HG03108 (cell line): ENCODE results near the gene UNK.

ENCODE experiments used
- ATAC-seq: cut with Tn5 transposase; IDR thresholded peaks from one replicate; pipeline ENCODE4 v1.9.1; 2021; ENCODE audit warnings: moderate library complexity; ENCODE audit not compliant: unreplicated experiment

The UNK gene

DNA sequence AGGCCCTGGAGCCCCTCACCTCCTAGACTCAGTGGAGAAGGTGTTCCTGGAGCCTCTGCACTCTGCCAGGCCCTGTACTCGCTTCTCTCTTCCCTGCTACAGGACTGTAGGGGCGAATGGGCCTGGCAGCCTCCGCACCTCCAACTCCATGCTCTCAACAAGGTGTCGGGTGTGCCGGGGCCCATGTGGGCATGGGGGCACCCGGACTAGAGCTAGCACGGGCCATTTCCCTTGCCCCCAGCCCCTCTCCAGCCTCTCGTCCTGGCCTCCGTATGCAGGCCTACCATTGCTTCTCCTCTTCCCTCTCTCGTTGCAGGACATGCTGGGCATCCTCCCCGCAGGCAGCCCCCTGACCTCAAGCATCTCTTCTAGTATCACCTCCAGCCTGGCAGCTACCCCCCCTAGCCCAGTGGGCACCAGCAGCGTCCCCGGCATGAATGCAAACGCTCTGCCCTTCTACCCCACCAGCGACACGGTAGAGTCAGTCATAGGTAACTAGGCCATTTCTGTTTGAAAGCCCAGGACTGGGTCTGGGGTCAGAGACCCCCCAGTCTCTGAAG is 33.8 kb downstream of the UNK start:
- no peak for ATAC-seq

DNA sequence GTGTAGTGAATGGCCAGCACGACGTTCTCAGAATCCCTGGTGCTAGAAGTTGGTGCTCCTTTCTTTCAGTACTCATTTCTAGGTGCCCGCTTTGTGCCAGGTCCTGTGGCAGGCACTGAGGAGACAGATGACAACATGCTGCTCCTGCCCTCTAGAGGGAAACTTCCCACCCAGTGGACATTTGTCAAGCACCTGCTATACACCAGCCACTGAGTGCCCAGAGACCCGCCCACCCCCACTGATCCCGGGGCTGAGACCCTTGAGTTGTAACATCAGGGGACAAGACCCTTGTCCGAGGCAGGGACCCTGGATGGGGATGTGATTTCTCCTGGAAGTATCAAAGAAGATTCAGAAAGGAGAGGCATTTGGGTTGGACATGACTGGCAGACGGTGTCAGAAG is 34.5 kb downstream of the UNK start:
- no peak for ATAC-seq

DNA sequence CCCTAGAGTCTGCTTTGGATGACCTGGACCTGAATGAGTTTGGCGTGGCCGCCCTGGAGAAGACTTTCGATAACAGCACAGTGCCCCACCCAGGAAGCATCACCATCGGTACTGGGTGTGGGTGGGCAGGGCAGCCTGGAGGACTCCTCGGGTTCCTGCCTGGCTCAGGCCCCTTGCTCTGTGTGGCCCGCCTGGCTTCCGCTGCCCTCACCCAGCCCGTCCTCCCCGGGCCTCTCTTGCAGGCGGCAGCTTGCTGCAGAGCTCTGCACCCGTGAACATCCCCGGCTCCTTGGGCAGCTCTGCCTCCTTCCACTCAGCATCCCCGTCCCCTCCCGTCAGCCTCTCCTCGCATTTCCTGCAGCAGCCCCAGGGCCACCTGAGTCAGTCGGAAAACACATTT is 35.1 kb downstream of the UNK start:
- ATAC-seq, result no peak

DNA sequence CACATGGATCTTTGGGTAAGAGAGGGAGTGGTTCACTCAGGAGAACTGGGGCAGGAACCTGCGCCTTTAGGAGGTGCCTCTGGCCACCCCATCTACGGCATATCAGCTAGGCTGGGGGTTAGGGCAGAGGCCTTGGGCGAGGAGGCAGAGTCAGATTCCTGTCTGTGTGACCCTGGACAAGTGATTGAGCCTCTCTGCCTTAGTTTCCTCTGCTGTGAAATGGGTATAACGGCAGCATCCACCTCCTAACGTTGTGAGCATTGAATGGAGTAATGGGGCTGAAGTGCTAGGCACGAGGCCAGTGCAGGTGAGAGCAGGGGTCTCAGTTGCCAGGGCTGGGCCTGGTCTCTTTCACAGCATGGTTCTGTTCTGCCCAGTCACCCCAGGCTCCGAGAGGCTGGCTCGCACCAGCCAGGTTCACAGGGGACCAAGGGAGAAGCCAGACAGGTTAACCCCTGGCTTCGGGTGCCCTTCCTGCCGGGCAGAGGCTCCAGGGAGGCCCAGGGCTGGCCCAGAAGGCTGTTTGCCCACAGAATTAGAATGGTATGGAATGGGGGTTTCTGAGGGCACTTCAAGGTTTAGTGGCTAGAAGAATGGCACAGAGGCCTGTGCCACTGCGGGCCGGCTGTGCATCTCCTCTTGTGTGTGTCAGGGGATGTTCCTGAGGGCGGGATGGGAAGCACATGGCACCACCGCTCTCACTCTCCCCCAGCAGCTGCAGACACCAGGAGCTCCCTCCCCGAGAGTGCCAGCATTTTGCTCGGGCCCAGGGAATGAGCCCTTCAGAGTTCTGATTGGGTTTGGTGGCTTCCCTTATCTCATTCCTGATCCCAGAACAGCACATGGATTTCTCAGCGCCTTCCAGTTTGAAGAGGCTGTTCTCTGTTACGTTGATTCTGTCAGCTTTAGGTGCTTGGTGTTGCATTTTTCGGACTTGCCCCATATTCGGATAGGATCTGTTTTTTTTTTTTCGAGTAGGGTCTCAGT is 35.8 kb downstream of the UNK start:
- no peak for ATAC-seq

DNA sequence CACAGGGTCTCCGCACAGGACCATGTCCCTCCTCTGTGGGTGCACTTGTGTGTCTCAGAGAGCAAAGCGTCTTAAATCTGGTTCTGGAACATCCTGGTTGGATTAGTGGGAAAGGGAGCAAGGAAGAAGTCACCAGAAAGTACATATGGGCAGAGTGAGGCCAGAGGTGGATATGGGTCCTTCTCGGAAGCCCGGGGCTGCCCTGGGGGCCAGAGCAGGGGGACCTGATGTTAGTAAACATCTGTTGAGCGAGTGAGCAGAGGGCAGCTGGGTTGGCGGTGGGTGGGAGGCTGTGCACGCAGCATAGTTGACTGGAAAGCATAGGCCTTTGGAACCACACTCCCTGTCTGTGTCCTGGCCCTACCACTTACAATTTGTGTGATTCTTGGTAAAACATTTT is 36.9 kb downstream of the UNK start:
- no peak for ATAC-seq

DNA sequence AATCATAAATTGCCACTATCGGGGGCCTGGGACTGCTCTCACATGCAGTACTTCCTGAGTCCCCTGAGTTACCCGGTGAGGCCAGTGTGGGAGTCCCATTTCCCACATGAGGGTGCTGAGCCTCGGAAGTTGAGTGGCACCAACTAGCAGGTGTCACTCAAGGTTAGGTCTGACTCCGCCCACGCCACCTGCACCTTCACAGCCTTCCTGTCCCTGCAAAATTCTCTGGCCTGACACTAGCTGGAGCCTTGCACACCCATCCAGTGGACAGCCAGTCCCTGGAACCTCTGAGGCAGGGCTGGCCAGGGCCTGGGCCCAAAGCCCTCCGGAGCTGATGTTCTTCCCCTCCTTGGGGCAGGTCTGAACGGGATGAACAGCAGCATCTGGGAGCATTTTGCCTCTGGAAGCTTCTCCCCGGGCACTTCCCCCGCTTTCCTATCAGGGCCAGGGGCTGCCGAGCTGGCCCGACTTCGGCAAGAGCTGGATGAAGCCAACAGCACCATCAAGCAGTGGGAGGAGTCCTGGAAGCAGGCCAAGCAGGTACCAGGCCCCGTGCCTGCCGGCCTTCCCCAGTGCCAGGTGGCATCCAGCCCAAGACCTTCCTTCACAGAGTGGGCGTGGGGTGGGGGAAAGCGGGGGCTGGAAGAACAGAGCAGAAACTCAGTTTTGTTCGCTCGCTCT is 37.7 kb downstream of the UNK start:
- no peak for ATAC-seq

DNA sequence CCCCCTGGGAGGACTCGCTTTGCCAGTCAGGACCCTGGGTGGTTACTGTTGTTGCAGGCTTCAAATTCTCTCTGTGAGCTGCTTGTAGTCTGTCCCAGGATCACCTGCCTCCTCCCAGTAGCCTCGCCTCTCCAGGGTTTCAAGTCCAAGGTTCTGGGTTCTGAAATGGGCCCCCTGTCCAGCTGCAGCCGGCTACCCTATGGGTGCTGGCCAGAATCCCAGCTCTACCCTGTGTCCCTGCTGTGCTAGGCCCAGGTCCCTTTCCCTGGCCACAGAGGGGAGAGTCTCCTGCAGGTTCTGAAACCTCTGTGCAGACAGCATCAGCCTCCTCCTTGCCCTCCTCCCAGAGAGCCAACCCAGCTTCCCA is 38.2 kb downstream of the UNK start:
- no peak for ATAC-seq

DNA sequence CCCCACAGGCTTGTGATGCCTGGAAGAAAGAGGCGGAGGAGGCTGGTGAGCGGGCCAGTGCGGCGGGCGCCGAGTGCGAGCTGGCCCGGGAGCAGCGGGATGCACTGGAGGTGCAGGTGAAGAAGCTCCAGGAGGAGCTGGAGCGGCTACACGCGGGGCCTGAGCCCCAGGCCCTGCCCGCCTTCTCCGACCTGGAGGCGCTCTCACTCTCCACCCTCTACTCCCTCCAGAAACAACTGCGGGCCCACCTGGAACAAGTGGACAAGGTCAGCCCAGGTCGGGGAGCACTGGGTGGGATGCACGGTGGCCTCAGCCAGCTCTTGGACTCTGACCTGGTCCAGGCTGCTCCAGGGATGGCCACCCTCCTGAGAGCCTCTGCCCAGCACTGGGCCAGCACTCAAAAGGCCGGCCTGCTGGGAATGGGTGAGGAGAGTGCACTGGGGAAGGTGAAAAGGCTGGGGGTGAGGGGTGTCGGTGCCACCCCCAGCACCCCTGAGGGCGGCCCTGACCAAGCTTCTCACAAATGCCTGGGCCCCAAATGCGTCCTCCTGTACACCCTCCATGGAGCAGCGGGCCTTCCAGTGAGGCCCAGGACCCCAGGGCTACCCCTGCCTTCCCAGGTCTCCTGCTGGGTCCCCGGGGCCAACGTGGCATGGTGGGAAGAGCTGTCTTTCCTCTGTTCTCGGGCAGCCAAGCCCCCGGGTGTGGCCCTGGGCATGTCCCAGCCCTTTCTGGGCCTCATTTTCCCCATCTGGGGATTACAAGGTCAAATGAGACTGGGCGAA is 38.8 kb downstream of the UNK start:
- ATAC-seq, result no peak

DNA sequence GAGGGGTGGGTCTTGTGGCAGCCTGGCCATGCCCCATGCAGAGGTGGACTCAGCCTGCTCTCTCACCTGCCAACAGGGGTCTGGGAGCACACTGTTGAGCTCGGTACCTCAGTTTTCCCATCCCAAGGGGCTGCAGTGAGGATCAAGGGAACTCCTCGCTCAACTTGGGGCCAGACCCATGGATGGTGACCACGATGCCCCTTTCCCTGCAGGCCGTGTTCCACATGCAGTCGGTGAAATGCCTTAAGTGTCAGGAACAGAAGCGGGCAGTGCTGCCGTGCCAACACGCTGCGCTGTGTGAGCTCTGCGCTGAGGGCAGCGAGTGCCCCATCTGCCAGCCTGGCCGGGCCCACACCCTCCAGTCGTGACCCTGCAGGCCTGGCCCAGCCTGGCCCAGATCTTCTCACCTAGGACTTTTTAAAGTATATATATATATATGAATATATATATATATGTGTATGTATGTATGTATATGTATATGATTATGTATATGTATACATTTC is 39.5 kb downstream of the UNK start:
- ATAC-seq, result no peak

DNA sequence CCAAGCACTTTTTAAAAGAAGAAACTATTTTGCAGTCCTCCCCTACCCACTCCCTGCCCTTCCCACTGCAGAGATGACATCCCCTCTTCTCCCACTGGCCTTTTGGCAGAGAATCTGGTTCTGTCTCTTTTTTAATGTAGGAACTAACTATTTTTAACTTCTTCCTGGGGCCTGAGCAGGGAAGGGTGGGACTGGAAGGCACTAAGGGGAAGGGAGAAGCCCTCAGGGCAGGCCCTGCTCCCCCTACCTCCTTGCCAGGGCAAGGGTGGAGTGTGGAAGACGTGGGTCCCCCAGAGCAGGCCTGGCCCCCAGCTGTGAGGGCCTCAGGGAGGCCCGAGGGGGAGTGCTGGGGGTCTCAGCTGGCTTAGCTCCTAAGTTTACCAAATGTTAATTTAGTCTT is 40.1 kb downstream of the UNK start:
- ATAC-seq, result no peak

DNA sequence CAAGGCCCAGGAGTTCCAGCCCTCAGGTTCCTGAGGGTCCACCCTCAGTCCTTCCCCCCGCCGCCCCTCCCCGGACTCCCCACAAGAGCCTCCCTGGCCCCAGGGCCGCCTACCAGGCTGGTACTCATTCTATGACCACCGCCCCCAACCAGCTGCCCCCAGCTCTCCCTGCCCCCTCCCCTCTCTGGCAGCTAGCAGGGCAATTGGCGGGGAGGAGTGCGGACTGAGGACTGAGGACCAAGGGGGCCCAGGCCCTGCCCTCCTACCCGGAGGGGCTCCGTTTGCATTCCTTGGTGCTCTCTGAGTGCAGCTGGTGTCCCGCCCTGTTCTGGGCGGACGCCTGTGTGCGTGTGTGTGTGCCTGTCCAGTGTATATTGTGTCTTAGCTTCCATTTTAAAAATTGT is 40.5 kb downstream of the UNK start:
- ATAC-seq, result no peak

DNA sequence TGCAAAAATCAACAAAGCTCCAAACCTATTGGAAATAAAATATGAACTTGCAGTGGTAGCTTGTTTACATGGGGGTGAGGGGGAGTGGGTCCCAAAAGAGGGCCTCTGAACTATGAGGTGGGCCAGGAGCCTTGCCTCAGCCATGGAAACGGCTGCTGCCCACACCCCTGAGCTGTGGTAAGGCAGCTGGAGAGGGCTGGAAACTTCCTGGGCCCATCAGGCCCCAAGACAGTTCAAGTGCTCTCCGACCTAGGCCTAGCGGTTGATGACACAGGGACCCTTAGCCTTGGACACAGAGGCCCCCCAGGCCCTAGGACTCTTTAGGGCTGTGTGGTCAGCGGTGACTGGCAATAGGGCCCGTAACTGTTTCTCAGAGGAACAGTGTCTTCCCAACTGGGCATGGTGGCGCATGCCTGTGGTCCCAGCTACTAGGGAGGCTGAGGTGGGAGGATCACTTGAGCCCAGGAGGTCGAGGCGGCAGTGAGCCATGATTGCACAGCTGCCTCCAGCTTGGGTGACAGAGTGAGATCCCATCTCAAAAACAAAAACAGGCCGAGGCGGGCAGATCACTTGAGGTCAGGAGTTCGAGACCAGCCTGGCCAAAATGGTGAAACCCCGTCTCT is 41.3 kb downstream of the UNK start:
- ATAC-seq, result no peak

DNA sequence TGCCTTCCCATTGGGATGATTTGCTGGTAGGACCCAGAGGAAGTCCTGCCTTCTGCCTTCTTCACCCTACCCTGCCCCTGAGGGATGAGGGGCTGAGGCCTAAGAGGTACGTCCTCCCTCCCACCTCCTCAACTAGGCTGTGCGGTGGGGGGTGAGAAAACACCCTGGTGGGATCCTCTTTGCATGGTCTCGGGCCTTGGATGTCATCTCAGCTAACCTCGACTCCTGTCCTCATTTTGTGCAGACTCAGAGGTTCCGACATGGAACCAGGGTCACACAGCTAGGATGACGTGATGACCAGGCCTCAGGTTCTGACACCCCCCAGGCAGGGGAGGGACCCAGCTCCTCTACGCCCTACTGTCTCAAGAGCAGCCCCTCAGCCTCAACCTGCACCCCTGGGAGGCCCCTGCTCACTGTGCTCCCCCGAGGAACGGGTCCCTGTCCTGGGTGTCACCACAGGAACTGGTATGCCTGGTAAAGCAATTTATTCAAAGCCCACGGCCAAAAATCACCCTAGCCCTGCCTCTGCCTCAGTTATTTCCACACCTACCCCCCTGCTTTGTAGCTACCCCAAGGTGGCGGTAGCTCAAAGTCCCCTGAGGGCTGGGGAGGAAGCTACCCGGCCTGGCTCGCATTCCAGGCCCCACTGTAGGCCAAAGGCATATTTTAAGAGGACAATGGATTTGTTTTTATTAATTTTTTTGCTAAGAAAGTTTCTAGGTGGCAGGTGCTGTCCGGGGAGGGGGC is 42.1 kb downstream of the UNK start:
- ATAC-seq, result no peak

DNA sequence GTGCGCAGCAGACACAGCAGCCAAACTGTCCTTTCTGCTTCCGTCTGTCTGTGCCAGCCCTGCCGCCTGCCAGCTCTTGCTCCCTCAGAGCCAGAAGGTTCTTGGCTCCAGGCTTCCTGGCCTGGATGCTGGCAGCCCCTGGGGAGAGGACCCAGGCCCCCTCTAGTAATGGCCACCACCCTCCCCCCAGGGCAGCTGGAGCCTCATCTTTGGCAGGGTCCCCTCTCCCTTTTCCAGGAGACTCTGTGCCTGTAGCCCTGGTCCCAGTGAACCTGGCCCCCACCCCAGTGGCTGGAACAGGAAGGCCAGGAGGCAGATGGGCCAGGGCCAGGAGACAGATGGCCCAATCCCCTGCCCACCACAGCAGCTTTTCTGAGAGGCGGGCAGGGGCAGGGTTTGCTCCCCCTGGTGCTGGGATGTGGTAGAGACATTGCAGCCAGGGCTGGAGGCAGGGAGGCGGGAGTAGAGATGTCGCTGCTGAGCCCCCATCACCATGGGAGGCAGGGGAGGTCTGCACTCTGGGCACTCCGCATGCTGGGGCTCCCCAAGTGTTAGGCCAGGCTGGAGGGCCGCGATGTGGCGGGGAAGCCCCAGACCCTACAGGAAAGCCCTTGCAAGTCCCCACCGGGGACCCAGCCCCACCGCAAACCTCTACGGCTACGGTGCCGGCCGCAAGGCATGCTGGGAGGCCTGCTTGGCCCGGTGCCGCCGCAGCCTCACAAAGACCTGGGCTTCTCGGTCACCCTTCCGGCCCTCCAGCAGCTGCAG is 42.9 kb downstream of the UNK start:
- ATAC-seq, result no peak

DNA sequence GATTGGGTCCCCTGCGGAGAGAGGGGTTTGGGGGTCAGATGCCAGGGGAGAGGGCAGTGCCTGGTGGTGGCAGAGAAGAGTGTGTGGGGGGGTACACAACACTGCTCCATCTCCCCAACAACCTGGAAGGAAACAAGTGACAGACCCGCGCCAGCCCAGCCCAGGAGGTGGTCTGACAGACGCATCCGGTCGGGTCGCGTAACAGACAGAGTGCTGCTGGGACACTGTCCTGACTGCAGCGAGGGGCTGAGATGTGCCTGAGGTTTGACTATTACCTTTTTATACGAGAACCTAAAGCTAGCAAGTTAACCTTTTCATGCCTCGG is 43.4 kb downstream of the UNK start:
- no peak for ATAC-seq

DNA sequence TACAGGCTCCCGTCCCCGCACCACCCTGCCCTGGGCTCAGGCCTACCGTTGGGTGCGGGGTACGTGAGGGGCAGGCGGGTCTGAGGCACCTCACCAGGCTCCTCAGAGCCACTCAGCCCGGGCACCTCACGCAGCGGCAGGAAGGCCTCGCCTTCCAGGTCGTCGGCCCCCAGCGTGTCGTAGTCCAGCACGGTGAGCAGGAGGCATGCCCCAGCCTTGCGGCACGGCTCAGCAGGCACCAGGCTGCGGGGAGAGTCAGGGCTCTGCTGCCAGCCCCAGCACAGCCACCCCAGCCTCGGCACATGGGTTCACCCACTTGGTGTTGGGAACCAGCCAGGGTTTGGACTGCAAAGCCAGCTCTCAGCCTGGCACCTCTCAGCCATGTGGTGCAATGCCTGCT is 44.1 kb downstream of the UNK start:
- ATAC-seq, result no peak

DNA sequence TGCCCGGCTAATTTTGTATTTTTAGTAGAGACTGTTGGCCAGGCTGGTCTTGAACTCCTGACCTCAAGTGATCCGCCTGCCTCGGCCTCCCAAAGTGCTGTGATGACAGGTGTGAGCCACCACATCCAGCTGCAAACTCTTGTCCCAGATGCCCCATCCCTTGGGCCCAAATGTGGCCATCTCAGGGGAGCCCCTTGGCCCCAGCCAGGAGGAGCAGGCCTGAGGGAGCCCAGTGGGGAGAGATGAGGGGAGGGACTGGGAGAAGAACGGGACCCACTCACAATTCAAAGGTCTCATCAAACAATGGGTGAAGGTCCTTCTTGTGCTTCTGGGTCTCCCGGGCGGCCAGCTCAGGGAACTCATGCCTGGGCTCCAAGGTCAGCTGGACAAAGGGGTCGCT is 45.1 kb downstream of the UNK start:
- no peak for ATAC-seq

DNA sequence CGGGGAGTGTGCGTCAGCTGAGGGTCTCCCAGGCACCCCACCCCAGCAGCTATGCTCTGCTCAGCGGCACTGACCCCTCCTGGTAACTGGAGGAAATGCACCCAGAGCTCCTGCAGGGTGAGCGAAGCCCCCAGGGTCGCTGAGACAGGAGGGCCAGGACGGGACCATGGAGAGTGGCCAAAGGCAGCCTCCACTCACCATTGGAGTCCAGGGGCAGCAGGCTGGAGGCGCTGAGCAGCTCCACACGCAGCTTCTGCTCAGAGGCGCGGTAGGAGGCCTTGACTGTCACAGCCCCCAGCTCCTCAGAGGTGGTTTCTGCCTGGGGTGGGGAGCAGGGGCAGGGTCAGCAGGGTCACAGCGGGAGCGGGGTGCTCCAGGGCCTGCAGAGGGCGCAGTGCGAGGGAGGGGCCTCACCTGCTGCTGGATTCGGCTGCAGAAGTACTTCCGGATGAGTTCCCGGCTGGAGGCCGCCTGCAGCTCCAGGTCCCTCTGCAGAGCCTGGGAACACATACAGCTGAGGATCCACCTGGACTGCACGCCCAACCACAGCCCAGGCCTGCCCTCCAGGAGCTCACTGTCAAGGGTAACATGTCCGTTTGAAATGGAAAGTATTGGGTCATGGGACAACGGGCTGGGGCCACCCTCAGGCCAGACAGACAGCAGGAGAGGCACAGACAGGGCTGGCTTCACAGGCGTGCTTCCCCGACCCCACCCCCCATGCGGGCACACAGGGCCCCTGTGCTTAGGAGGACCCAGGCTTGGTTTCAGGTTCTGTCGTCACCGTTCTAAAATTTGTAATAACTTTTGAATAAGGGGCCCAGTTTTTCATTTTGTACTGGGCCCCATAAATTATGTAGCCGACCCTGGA is 45.8 kb downstream of the UNK start:
- no peak for ATAC-seq
